ENCODE results near the gene PNMA6F.

DNA sequence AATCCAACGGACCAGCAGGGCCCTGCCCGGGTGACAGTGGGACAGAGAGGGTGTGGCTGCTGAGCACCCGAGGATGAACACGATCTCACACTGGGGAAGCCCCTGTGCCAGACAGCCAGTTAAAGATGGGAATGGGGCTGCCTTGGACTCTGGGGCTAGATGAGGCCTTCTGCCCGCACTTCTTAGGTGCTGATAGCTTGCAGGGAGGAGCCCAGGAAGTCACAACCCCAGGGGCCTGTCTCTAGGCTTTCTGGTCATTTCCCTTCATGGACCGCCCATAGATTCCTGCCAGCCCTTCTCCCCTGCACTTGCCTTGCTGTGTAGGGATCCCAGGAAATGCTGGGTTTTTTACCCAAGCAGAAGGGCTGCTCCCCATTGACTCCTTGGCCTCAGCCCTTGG lies 18.5 kb upstream of the PNMA6F start:
- TF ChIP-seq, protein P1, sequence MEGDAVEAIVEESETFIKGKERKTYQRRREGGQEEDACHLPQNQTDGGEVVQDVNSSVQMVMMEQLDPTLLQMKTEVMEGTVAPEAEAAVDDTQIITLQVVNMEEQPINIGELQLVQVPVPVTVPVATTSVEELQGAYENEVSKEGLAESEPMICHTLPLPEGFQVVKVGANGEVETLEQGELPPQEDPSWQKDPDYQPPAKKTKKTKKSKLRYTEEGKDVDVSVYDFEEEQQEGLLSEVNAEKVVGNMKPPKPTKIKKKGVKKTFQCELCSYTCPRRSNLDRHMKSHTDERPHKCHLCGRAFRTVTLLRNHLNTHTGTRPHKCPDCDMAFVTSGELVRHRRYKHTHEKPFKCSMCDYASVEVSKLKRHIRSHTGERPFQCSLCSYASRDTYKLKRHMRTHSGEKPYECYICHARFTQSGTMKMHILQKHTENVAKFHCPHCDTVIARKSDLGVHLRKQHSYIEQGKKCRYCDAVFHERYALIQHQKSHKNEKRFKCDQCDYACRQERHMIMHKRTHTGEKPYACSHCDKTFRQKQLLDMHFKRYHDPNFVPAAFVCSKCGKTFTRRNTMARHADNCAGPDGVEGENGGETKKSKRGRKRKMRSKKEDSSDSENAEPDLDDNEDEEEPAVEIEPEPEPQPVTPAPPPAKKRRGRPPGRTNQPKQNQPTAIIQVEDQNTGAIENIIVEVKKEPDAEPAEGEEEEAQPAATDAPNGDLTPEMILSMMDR (IDR thresholded peaks at IDR 0.05) = no peak
- no peak for TF ChIP-seq EZH2 (IDR thresholded peaks at IDR 0.05; ENCODE audit: borderline replicate concordance, insufficient read depth, low read depth, low read length, poor library complexity, severe bottlenecking)
